Measurements from ENCODE around the gene NHSL2. TPM values are rescaled to one million over a fixed set of nuclear protein-coding genes. Genes with fewer than 3 reads are reported as not detected.

Gene NHSL2
- total RNA-seq, 2 experiments from 2014 or later = 0.10 to 0.31 TPM

- DNase-seq = no peak
- Mint-ChIP-seq H3K4me3 (no peak overlapping the region), H3K36me3 (no peaks in the 10 kb centered on the region), H3K27me3 (no peaks in the 10 kb centered on the region), H3K9me3 (no peaks in the 10 kb centered on the region), H3K4me1 (peaks cover 5% of the 10 kb centered on the region), H3K27ac (no peak overlapping the region)
Observed at GRCh38 chrX:71993371-71993770, 82.7 kb downstream of the NHSL2 start.

- H3K4me1 Mint-ChIP-seq = peaks cover 5% of the 10 kb centered on the region
- no peak overlapping the region for H3K27ac Mint-ChIP-seq
- H3K4me3 Mint-ChIP-seq = no peak overlapping the region
- no peaks in the 10 kb centered on the region for H3K36me3 Mint-ChIP-seq
- H3K27me3 Mint-ChIP-seq = no peaks in the 10 kb centered on the region
- DNase-seq = no peak
- H3K9me3 Mint-ChIP-seq = no peaks in the 10 kb centered on the region
Observed at GRCh38 chrX:71994601-71995000, 84.0 kb downstream of the NHSL2 start.

- Mint-ChIP-seq H3K4me1 (peaks cover 5% of the 10 kb centered on the region), H3K9me3 (no peaks in the 10 kb centered on the region), H3K27me3 (no peaks in the 10 kb centered on the region), H3K36me3 (no peaks in the 10 kb centered on the region), H3K4me3 (no peak overlapping the region), H3K27ac (no peak overlapping the region)
- DNase-seq = no peak
Observed at GRCh38 chrX:71995122-71995521, 84.5 kb downstream of the NHSL2 start.

- Mint-ChIP-seq H3K36me3 (no peaks in the 10 kb centered on the region), H3K27me3 (no peaks in the 10 kb centered on the region), H3K4me3 (no peak overlapping the region), H3K27ac (no peak overlapping the region), H3K9me3 (no peaks in the 10 kb centered on the region), H3K4me1 (peaks cover 5% of the 10 kb centered on the region)
- DNase-seq = no peak
Observed at GRCh38 chrX:71996136-71996535, 85.5 kb downstream of the NHSL2 start.

GRCh38 chrX:71996826-71997225 is 86.2 kb downstream of the NHSL2 start:
- DNase-seq = no peak
- no peaks in the 10 kb centered on the region for H3K36me3 Mint-ChIP-seq
- no peak overlapping the region for H3K27ac Mint-ChIP-seq
- no peak overlapping the region for H3K4me3 Mint-ChIP-seq
- no peaks in the 10 kb centered on the region for H3K27me3 Mint-ChIP-seq
- peaks cover 5% of the 10 kb centered on the region for H3K4me1 Mint-ChIP-seq
- no peaks in the 10 kb centered on the region for H3K9me3 Mint-ChIP-seq

GRCh38 chrX:71997320-71997719 is 86.7 kb downstream of the NHSL2 start:
- H3K27ac Mint-ChIP-seq = no peak overlapping the region
- H3K4me3 Mint-ChIP-seq = no peak overlapping the region
- no peaks in the 10 kb centered on the region for H3K9me3 Mint-ChIP-seq
- DNase-seq = no peak
- no peaks in the 10 kb centered on the region for H3K27me3 Mint-ChIP-seq
- H3K36me3 Mint-ChIP-seq = no peaks in the 10 kb centered on the region
- H3K4me1 Mint-ChIP-seq = peaks cover 5% of the 10 kb centered on the region

GRCh38 chrX:71998836-71999509 is 88.3 kb downstream of the NHSL2 start:
- Mint-ChIP-seq H3K27me3 (no peaks in the 10 kb centered on the region), H3K27ac (no peak overlapping the region), H3K4me1 (no peaks in the 10 kb centered on the region), H3K4me3 (no peak overlapping the region), H3K36me3 (no peaks in the 10 kb centered on the region), H3K9me3 (no peaks in the 10 kb centered on the region)
- DNase-seq = no peak

- no peaks in the 10 kb centered on the region for H3K36me3 Mint-ChIP-seq
- no peak for DNase-seq
- no peaks in the 10 kb centered on the region for H3K9me3 Mint-ChIP-seq
- no peak overlapping the region for H3K4me3 Mint-ChIP-seq
- no peak overlapping the region for H3K27ac Mint-ChIP-seq
- H3K4me1 Mint-ChIP-seq = no peaks in the 10 kb centered on the region
- H3K27me3 Mint-ChIP-seq = no peaks in the 10 kb centered on the region
Observed at GRCh38 chrX:71999535-71999934, 88.9 kb downstream of the NHSL2 start.

- H3K27ac Mint-ChIP-seq = no peak overlapping the region
- DNase-seq = no peak
- H3K9me3 Mint-ChIP-seq = no peaks in the 10 kb centered on the region
- no peaks in the 10 kb centered on the region for H3K36me3 Mint-ChIP-seq
- H3K27me3 Mint-ChIP-seq = no peaks in the 10 kb centered on the region
- H3K4me1 Mint-ChIP-seq = no peaks in the 10 kb centered on the region
- H3K4me3 Mint-ChIP-seq = no peak overlapping the region
Observed at GRCh38 chrX:72001471-72001870, 90.8 kb downstream of the NHSL2 start.

- H3K27ac Mint-ChIP-seq = no peak overlapping the region
- H3K4me3 Mint-ChIP-seq = no peak overlapping the region
- no peaks in the 10 kb centered on the region for H3K4me1 Mint-ChIP-seq
- no peaks in the 10 kb centered on the region for H3K27me3 Mint-ChIP-seq
- H3K9me3 Mint-ChIP-seq = no peaks in the 10 kb centered on the region
- no peaks in the 10 kb centered on the region for H3K36me3 Mint-ChIP-seq
- no peak for DNase-seq
Observed at GRCh38 chrX:72001906-72002305, 91.3 kb downstream of the NHSL2 start.

GRCh38 chrX:72002875-72003274 is 92.2 kb downstream of the NHSL2 start:
- H3K27me3 Mint-ChIP-seq = no peaks in the 10 kb centered on the region
- DNase-seq = no peak
- H3K4me1 Mint-ChIP-seq = no peaks in the 10 kb centered on the region
- H3K36me3 Mint-ChIP-seq = no peaks in the 10 kb centered on the region
- no peak overlapping the region for H3K4me3 Mint-ChIP-seq
- H3K27ac Mint-ChIP-seq = no peak overlapping the region
- no peaks in the 10 kb centered on the region for H3K9me3 Mint-ChIP-seq

- H3K27me3 Mint-ChIP-seq = peaks cover 3% of the 10 kb centered on the region
- H3K9me3 Mint-ChIP-seq = no peaks in the 10 kb centered on the region
- no peaks in the 10 kb centered on the region for H3K4me1 Mint-ChIP-seq
- DNase-seq = no peak
- no peaks in the 10 kb centered on the region for H3K36me3 Mint-ChIP-seq
- H3K27ac Mint-ChIP-seq = no peak overlapping the region
- no peak overlapping the region for H3K4me3 Mint-ChIP-seq
Observed at GRCh38 chrX:72003811-72004750, 93.4 kb downstream of the NHSL2 start.

- Mint-ChIP-seq H3K4me3 (no peak overlapping the region), H3K9me3 (no peaks in the 10 kb centered on the region), H3K36me3 (no peaks in the 10 kb centered on the region), H3K4me1 (no peaks in the 10 kb centered on the region), H3K27me3 (peaks cover 3% of the 10 kb centered on the region), H3K27ac (no peak overlapping the region)
- DNase-seq = no peak
Observed at GRCh38 chrX:72005046-72005445, 94.4 kb downstream of the NHSL2 start.

GRCh38 chrX:72006461-72006860 is 95.8 kb downstream of the NHSL2 start:
- H3K4me3 Mint-ChIP-seq = no peak overlapping the region
- DNase-seq = no peak
- H3K27me3 Mint-ChIP-seq = peaks cover 3% of the 10 kb centered on the region
- H3K9me3 Mint-ChIP-seq = no peaks in the 10 kb centered on the region
- H3K27ac Mint-ChIP-seq = no peak overlapping the region
- H3K36me3 Mint-ChIP-seq = no peaks in the 10 kb centered on the region
- H3K4me1 Mint-ChIP-seq = no peaks in the 10 kb centered on the region

- H3K9me3 Mint-ChIP-seq = no peaks in the 10 kb centered on the region
- no peaks in the 10 kb centered on the region for H3K4me1 Mint-ChIP-seq
- DNase-seq = no peak
- H3K36me3 Mint-ChIP-seq = no peaks in the 10 kb centered on the region
- no peak overlapping the region for H3K4me3 Mint-ChIP-seq
- H3K27me3 Mint-ChIP-seq = peaks cover 3% of the 10 kb centered on the region
- H3K27ac Mint-ChIP-seq = no peak overlapping the region
Observed at GRCh38 chrX:72009731-72010130, 99.1 kb downstream of the NHSL2 start.

- DNase-seq = no peak
Observed at GRCh38 chrX:72011734-72012133, 101.1 kb downstream of the NHSL2 start.

More at GRCh38 chrX:72011734-72012133, 101.1 kb downstream of the NHSL2 start:
- Mint-ChIP-seq H3K36me3 (no peaks in the 10 kb centered on the region), H3K27ac (no peak overlapping the region), H3K27me3 (peaks cover 9% of the 10 kb centered on the region), H3K4me3 (no peak overlapping the region), H3K4me1 (no peaks in the 10 kb centered on the region), H3K9me3 (no peaks in the 10 kb centered on the region)

Data from activated naive CD8-positive, alpha-beta T cell treated with anti-CD3 and anti-CD28 coated beads for 36 hours (primary cell).